NB4 (cell line): ENCODE data around the gene CNR1.
"Not testable (repeated sequence)": the region's sequence is repeated elsewhere in the genome, so short reads cannot be mapped to it uniquely, and the experiment has no call there.

ENCODE experiments used
- DNase-seq: peaks from one replicate; pipeline ENCODE4 v3.0.0; 2010; ENCODE audit warnings: low read depth
- H3K4me3 ChIP-seq: one replicate; pipeline ENCODE4 v1.5.1; 2011; ENCODE audit warnings: mild to moderate bottlenecking, low read depth, low read length, moderate library complexity
- MYC ChIP-seq: IDR thresholded peaks from 2 replicates; pipeline ENCODE4 v1.6.1; 2011; ENCODE audit warnings: low read depth, low read length
- POLR2A ChIP-seq: IDR thresholded peaks from 2 replicates; pipeline ENCODE4 v1.6.1; 2011; ENCODE audit warnings: mild to moderate bottlenecking; ENCODE audit not compliant: insufficient read length; ENCODE audit errors: extremely low read depth
- TF ChIP-seq, protein P1 (sequence below): IDR thresholded peaks from 2 replicates; pipeline ENCODE4 v1.6.1; 2011; ENCODE audit warnings: low read depth, low read length
- TF ChIP-seq, protein P2 (sequence below): IDR thresholded peaks from one replicate; pipeline ENCODE4 v1.5.1; 2012; ENCODE audit warnings: low read depth, low read length

CNR1 gene

DNA sequence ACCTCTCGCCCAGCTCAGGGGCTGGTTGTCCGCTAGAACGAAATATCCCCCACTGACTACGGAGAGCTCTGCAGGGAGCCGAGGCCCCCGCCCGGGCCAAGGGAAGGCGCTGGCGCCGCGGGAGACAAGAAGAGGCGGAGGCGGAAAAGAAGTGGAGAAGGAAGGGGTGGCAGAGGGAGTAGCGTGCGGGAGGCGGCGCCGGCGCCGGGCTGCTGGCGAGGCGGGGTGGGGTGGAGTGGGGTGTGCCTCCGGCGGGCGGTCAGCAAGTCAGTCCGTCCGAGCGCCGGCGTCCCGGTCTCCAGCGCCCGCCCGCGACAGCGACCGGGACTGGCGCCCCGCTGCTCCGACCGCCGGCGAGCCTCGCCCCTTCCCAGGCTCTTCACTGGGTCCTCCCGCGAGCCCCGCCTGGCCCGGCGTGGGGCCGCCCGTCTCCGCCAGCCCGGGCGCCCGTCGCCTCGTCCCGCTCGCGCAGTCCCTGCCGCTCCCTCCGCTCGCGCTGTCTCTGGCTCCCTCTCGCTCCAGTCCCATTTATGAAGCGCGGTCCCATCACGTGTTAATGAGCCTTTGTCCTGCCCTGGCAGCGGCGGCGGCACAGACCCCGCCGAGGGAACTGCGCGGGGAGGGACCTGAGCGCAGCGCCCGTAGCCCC is at the start of gene CNR1:
Gene CNR1, minus strand, starts transcription at position 504 of the 649 bp plus-strand sequence. CDS start 21,073 bp downstream, outside the sequence.
- no peak within 1 kb of the TSS for H3K4me3 ChIP-seq
- TF ChIP-seq POLR2A (no peak), MYC (no peak)
- TF ChIP-seq, protein P1, sequence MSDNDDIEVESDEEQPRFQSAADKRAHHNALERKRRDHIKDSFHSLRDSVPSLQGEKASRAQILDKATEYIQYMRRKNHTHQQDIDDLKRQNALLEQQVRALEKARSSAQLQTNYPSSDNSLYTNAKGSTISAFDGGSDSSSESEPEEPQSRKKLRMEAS = no peak
- TF ChIP-seq, protein P2, sequence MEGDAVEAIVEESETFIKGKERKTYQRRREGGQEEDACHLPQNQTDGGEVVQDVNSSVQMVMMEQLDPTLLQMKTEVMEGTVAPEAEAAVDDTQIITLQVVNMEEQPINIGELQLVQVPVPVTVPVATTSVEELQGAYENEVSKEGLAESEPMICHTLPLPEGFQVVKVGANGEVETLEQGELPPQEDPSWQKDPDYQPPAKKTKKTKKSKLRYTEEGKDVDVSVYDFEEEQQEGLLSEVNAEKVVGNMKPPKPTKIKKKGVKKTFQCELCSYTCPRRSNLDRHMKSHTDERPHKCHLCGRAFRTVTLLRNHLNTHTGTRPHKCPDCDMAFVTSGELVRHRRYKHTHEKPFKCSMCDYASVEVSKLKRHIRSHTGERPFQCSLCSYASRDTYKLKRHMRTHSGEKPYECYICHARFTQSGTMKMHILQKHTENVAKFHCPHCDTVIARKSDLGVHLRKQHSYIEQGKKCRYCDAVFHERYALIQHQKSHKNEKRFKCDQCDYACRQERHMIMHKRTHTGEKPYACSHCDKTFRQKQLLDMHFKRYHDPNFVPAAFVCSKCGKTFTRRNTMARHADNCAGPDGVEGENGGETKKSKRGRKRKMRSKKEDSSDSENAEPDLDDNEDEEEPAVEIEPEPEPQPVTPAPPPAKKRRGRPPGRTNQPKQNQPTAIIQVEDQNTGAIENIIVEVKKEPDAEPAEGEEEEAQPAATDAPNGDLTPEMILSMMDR = no peak
- no peak for DNase-seq

DNA sequence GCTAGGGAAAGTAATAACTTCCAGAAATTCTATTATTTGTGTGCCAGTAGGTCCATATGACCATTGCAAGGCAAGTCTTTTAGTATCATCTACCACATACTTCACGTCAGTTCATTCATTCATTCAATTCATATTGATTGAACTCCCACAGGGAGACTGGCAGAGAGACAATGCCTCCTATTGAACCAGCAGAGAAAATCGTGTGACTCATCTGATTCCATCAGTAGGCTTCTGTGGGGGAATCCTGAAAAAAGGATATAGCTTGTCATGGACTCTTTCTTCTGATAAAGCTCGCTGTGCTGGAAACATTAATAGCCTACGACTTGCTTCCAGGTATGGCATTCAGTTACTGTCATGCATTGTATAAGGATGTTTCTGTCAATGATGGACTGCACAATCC is 45.3 kb upstream of the CNR1 start:
- DNase-seq = no peak
- TF ChIP-seq, protein P1 = no peak
- TF ChIP-seq MYC (no peak), POLR2A (no peak)
- TF ChIP-seq, protein P2 = no peak
- no peak overlapping the region for H3K4me3 ChIP-seq

DNA sequence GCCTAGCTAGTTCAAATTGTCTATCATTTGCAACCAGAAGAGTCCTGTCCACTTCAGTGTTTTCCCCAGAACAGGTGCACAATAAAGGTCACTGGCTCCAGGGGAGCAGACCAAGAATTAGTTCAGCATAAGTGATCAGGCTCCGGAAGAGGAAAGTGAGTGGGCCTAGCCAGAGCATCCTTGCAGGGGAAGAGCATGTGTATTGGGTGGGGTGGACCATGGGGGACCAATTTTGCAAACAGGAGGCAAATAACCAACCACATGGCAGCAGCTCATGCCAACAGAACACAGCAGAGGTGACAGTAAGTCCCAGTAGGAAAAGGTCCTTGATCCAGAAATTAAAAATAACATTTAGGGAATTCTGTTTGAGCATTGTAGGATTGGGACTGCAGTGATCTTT is 43.2 kb upstream of the CNR1 start:
- no peak for TF ChIP-seq POLR2A
- TF ChIP-seq, protein P2 = no peak
- no peak for TF ChIP-seq MYC
- TF ChIP-seq, protein P1 = no peak
- H3K4me3 ChIP-seq = no peak overlapping the region
- DNase-seq = no peak

DNA sequence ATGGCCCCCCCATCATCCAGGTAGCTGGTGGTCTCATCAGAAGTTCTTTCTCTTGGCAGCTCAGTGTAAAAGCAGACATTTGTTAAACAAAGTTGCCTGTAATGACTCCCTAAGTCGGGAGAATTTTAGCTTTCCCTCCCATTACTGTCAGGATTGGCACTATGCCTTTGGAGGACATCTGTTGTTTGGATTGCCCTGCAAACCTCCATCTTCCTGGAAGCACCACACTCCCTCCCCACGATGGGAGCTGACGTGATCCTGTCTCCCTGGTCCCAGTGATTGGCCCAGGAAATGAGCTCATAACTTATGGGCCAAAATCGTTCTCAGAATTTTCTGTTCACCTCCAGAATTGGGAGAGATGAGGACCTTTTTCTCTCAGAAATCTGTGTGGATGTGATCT is 42.6 kb upstream of the CNR1 start:
- no peak for DNase-seq
- TF ChIP-seq MYC = no peak
- TF ChIP-seq, protein P2 = no peak
- no peak overlapping the region for H3K4me3 ChIP-seq

DNA sequence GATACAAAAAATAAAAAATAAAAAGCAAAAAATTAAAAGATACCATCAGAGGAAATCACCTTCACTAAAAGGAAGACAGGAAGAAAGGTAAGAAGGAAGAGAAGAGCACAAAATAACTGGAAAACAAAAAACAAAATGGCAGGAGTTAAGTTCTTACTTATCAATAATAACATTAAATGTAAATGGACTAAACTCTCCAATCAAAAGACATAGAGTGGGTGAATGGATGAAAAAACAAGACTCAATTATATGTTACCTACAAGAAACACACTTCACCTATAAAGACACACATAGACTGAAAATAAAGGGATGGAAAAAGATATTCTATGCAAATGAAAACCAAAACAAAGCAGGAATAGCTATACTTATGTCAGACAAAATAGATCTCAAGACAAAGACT is 35.6 kb upstream of the CNR1 start:
- not testable (repeated sequence) for H3K4me3 ChIP-seq, DNase-seq

DNA sequence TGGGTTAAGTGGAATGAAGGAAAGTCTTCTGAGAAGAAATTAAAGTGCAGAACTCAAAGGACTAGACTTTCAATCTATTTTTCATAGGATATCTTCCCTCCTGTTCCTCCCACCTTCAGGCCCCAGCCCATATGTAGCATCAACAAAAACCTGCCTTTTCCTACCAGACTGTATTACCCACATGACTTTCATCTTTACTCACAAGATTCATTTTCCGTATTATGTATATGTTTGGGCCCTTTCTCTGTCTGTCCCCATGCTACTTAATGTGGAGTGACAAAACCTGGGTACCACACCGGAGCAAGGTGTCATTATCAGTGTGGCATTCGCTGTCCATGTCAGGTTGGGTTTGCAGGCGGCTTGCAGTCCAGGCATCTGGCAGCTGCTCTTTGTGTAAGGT is 18.8 kb upstream of the CNR1 start:
- no peak for DNase-seq
- TF ChIP-seq POLR2A (no peak), MYC (no peak)
- TF ChIP-seq, protein P1 = no peak
- TF ChIP-seq, protein P2 = no peak
- H3K4me3 ChIP-seq = no peak overlapping the region
